Activated CD4-positive, alpha-beta T cell treated with anti-CD3 and anti-CD28 coated beads, Interleukin-2, amount 50 U/mL, for 24 hours (primary cell): ENCODE results near the gene KLHL5.

ENCODE experiments used
- DNase-seq, 2 donors: peaks; one replicate each; pipeline ENCODE4 v3.0.0-alpha.2; 2020; ENCODE audit warnings: low read depth in 1 of 2, low spot score in 1 of 2

KLHL5 gene

GRCh38 chr4:39043058-39043860, 18.8 kb upstream of the KLHL5 start:
- DNase-seq = no peak

- DNase-seq = no peak
Observed at GRCh38 chr4:39043861-39044363, 18.1 kb upstream of the KLHL5 start.

GRCh38 chr4:39044364-39044955, 17.6 kb upstream of the KLHL5 start:
- DNase-seq = peak; percentile 89 to 94

- DNase-seq = no peak
Observed at GRCh38 chr4:39044956-39045826, 16.8 kb upstream of the KLHL5 start.

GRCh38 chr4:39045827-39046221, 16.2 kb upstream of the KLHL5 start:
- DNase-seq = no peak

GRCh38 chr4:39046249-39046648, 15.8 kb upstream of the KLHL5 start:
- DNase-seq = no peak

GRCh38 chr4:39047681-39048080, 14.4 kb upstream of the KLHL5 start:
- no peak for DNase-seq

- no peak for DNase-seq
Observed at GRCh38 chr4:39048311-39048710, 13.7 kb upstream of the KLHL5 start.

GRCh38 chr4:39050590-39050989, 11.4 kb upstream of the KLHL5 start:
- no peak for DNase-seq

- DNase-seq = no peak
Observed at GRCh38 chr4:39051492-39051891, 10.5 kb upstream of the KLHL5 start.

GRCh38 chr4:39053983-39054382, 8.0 kb upstream of the KLHL5 start:
- no peak for DNase-seq

- DNase-seq = no peak
Observed at GRCh38 chr4:39054497-39054896, 7.5 kb upstream of the KLHL5 start.

GRCh38 chr4:39056023-39056422, 6.0 kb upstream of the KLHL5 start:
- DNase-seq = no peak

GRCh38 chr4:39061457-39061856, 575 bp upstream of the KLHL5 start:
- DNase-seq = no peak

- no peak for DNase-seq
Observed at GRCh38 chr4:39062770-39063097, 702 bp downstream of the KLHL5 start.

GRCh38 chr4:39063430-39063829, 1.4 kb downstream of the KLHL5 start:
- no peak for DNase-seq

- DNase-seq = no peak
Observed at GRCh38 chr4:39066371-39066770, 4.3 kb downstream of the KLHL5 start.

GRCh38 chr4:39067031-39067430, 5.0 kb downstream of the KLHL5 start:
- DNase-seq = no peak

GRCh38 chr4:39067451-39067850, 5.4 kb downstream of the KLHL5 start:
- no peak for DNase-seq

GRCh38 chr4:39068907-39069306, 6.9 kb downstream of the KLHL5 start:
- no peak for DNase-seq

GRCh38 chr4:39078829-39079228, 16.8 kb downstream of the KLHL5 start:
- DNase-seq = no peak

GRCh38 chr4:39083164-39083563, 21.1 kb downstream of the KLHL5 start:
- no peak for DNase-seq
